ENCODE measurements around the gene NAA50. TPM values are rescaled to one million over a fixed set of nuclear protein-coding genes. Genes with fewer than 3 reads are reported as not detected.

NAA50 gene
- total RNA-seq, 1 donor from 2014 or later, result 112 TPM

DNA sequence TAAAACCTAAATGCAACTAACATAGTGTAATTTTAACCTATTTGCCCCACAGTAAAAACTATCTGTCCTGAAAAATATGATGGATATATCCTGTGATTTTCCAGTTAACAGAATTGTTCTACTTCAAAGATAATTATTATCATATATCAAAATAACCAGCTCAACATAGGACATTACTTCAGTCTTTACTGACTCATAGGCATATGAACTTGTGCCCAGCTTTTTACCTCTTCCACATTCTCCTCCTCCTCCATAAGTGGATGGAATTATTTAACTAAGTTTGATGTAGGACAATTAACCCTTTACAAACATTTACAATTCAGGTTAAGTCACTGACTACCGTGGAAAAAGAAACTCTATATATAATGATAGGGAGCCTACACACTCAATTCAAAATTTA is 26.8 kb downstream of the NAA50 start:
- Mint-ChIP-seq H3K4me3 (no peak overlapping the region), H3K27me3 (no peaks in the 10 kb centered on the region), H3K27ac (no peak overlapping the region), H3K9me3 (no peaks in the 10 kb centered on the region), H3K4me1 (peaks cover 13% of the 10 kb centered on the region), H3K36me3 (ENCODE audit: low read depth) (peaks cover 65% of the 10 kb centered on the region)
- intact Hi-C loops (cut with micrococcal nuclease), result no loop called here
- CTCF ChIA-PET, result interaction anchor here (0.6 kb wide), 1 partner anchor 10 kb away, joined by 4 read pairs; no protein-coding TSS in a partner anchor
- POLR2A ChIA-PET, result no interaction called here
- ATAC-seq (ENCODE audit: low read depth), result no peak
- no peak for DNase-seq
- TF ChIP-seq, protein P1, sequence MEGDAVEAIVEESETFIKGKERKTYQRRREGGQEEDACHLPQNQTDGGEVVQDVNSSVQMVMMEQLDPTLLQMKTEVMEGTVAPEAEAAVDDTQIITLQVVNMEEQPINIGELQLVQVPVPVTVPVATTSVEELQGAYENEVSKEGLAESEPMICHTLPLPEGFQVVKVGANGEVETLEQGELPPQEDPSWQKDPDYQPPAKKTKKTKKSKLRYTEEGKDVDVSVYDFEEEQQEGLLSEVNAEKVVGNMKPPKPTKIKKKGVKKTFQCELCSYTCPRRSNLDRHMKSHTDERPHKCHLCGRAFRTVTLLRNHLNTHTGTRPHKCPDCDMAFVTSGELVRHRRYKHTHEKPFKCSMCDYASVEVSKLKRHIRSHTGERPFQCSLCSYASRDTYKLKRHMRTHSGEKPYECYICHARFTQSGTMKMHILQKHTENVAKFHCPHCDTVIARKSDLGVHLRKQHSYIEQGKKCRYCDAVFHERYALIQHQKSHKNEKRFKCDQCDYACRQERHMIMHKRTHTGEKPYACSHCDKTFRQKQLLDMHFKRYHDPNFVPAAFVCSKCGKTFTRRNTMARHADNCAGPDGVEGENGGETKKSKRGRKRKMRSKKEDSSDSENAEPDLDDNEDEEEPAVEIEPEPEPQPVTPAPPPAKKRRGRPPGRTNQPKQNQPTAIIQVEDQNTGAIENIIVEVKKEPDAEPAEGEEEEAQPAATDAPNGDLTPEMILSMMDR (IDR thresholded peaks at IDR 0.05), result no peak

DNA sequence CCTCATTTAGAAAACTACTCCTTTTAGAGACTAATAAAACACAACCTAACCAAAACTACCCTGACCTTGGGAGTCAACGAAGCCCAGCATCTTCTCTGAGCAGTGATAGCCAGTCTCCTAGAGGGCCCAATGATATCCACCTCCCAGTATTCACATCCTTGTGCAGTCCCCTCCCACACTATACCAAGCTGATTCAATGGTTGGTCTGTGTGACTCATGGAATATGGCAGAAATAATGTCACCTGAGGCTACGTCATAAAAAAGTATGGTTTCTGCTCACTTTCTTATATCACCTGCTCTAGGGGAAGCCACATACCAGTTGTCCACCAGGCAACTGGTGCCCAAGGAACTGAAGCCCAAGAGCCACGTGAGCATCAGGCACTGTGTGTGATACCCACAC is 28.2 kb downstream of the NAA50 start:
- ChIA-PET CTCF (no interaction called here), POLR2A (no interaction called here)
- Mint-ChIP-seq H3K4me1 (peaks cover 13% of the 10 kb centered on the region), H3K27me3 (no peaks in the 10 kb centered on the region), H3K27ac (no peak overlapping the region), H3K9me3 (no peaks in the 10 kb centered on the region), H3K4me3 (no peak overlapping the region), H3K36me3 (ENCODE audit: low read depth) (peaks cover 51% of the 10 kb centered on the region)
- no peak for DNase-seq
- no peak for ATAC-seq (ENCODE audit: low read depth)
- TF ChIP-seq, protein P1 (IDR thresholded peaks at IDR 0.05), result no peak
- intact Hi-C loops (cut with micrococcal nuclease), result no loop called here

DNA sequence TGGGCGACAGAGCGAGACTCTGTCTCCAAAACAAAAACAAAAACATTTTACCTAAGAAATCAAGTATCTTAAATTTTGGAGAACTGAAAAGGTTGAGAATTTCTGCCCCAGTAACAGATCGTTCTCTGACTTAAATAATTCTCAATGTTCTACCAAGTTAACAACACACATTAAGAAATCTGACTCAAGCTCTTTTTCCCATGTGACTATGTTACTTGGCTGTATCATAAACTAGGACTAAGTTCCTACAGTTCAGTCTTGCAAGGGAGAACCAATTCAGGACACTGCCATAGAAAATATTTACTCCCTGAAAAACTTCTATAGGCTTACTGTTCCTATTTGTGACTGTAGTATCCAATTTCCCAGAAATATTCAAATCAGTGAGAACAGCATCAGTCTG is 28.7 kb downstream of the NAA50 start:
- intact Hi-C loops (cut with micrococcal nuclease), result no loop called here
- ChIA-PET POLR2A (no interaction called here), CTCF (no interaction called here)
- DNase-seq (no peak), ATAC-seq (ENCODE audit: low read depth) (no peak)
- Mint-ChIP-seq H3K9me3 (no peaks in the 10 kb centered on the region), H3K36me3 (ENCODE audit: low read depth) (peaks cover 46% of the 10 kb centered on the region), H3K27me3 (no peaks in the 10 kb centered on the region), H3K27ac (no peak overlapping the region), H3K4me1 (peaks cover 12% of the 10 kb centered on the region), H3K4me3 (no peak overlapping the region)
- TF ChIP-seq, protein P1 (IDR thresholded peaks at IDR 0.05), result no peak

DNA sequence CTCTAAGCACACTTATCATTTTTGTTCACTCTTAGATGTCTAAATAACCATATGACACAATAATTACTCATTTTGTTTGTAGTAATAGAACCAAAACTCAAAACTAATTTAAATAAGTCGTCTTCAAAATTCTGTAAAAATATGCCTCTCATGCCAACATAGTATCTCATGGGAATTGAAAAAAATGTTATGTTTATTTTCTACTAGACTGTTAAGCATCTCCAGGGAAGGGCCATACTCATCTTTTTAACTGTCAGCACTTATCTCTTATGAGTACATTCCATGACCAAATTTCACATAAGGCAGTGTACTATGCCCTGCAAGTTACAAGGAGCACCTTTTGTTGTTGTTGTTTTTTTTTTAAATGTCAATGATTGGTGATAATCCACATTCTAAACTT is 31.3 kb downstream of the NAA50 start:
- Mint-ChIP-seq H3K36me3 (ENCODE audit: low read depth) (peaks cover 21% of the 10 kb centered on the region), H3K4me1 (peaks cover 2% of the 10 kb centered on the region), H3K4me3 (no peak overlapping the region), H3K27ac (no peak overlapping the region), H3K9me3 (no peaks in the 10 kb centered on the region), H3K27me3 (no peaks in the 10 kb centered on the region)
- no peak for DNase-seq
- intact Hi-C loops (cut with micrococcal nuclease), result no loop called here
- ATAC-seq (ENCODE audit: low read depth), result no peak
- TF ChIP-seq, protein P1 (IDR thresholded peaks at IDR 0.05), result no peak
- CTCF ChIA-PET, result no interaction called here
- POLR2A ChIA-PET, result no interaction called here

DNA sequence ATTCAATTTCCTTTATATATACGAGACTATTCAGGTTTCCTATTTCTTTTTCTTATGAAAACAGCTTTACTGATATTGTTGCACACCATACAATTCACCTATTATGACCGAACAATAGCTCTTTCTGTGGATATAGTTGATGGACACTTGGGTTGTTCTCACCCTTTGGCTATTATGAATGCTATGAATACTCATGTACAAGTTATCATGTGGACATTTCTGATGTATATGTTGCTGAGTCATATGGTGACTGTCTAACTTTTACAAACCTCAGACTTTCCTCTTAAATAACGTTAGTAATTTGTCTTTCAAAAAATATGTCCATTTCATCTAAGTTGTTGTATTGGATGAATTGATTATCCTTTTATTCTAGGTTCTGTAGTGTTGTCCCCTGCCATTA is 33.9 kb downstream of the NAA50 start:
- ChIA-PET CTCF (interaction anchor here (1.2 kb wide), 1 partner anchor 33 kb away, joined by 3 read pairs; no protein-coding TSS in a partner anchor), POLR2A (interaction anchor here (0.6 kb wide), 3 partner anchors 16 to 294 kb away, joined by 3 to 5 read pairs (median 3); partner anchors contain the start of gene USF3)
- DNase-seq, result no peak
- intact Hi-C loops (cut with micrococcal nuclease), result no loop called here
- TF ChIP-seq, protein P1 (IDR thresholded peaks at IDR 0.05), result no peak
- peaks cover 2% of the 10 kb centered on the region for H3K9me3 Mint-ChIP-seq
- ATAC-seq (ENCODE audit: low read depth), result no peak
- no peak overlapping the region for H3K4me3 Mint-ChIP-seq
- H3K4me1 Mint-ChIP-seq, result no peaks in the 10 kb centered on the region
- no peaks in the 10 kb centered on the region for H3K27me3 Mint-ChIP-seq
- peaks cover 4% of the 10 kb centered on the region for H3K36me3 Mint-ChIP-seq (ENCODE audit: low read depth)
- no peak overlapping the region for H3K27ac Mint-ChIP-seq
